Measurements from ENCODE around the gene TRIP12. TPM values are rescaled to one million over a fixed set of nuclear protein-coding genes. Genes with fewer than 3 reads are reported as not detected.
"Not testable (repeated sequence)": the region's sequence is repeated elsewhere in the genome, so short reads cannot be mapped to it uniquely, and the experiment has no call there.

TRIP12 gene
- total and polyA plus RNA-seq, 2 of the 8 experiments (the other 6 are each of a cell fraction or from before 2014, with no cell fraction given) = 23.1 to 174 TPM

DNA sequence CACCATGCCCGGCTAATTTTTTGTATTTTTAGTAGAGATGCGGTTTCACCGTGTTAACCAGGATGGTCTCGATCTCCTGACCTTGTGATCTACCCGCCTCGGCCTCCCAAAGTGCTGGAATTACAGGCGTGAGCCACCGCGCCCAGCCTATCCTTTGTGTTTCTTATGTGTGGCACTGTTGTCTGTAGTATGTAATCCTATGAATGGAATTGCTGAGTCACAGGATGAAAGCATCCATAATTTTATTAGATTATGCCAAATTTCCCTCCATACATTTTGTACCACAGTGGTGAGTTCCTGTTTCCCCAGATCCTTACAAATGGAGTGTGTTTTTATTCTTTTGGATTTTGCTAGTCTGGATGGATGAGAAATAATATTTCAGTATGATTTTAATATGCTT, 41.8 kb upstream of the TRIP12 start:
- H3K18ac ChIP-seq (ENCODE audit: extremely low read depth, low read length); DNase-seq (ENCODE audit: low read depth in 1 of 2, low spot score in 2 of 2); H3K23ac ChIP-seq (ENCODE audit: insufficient read length); H4K8ac ChIP-seq (ENCODE audit: extremely low read depth, insufficient read depth, low read length); H3K4ac ChIP-seq (replicated peaks; ENCODE audit: insufficient read length, low read depth, low read length); FAIRE-seq; H3K4me1 ChIP-seq (replicated peaks in 1 of 4; ENCODE audit: control insufficient read depth in 3 of 4, insufficient read depth in 4 of 4, low read length in 3 of 4); H2BK20ac ChIP-seq (ENCODE audit: low read length); H3K27me3 ChIP-seq (replicated peaks in 1 of 4; ENCODE audit: control insufficient read depth in 3 of 4, extremely low read depth in 1 of 4, insufficient read depth in 3 of 4, low read length in 3 of 4); H4K20me1 ChIP-seq (replicated peaks in 1 of 2; ENCODE audit: control insufficient read depth in 1 of 2, insufficient read depth in 2 of 2, low read length in 2 of 2); H2BK15ac ChIP-seq (ENCODE audit: low read length); H2BK120ac ChIP-seq (replicated peaks; ENCODE audit: low read depth, low read length); H3K79me2 ChIP-seq (ENCODE audit: control insufficient read depth in 1 of 2, insufficient read depth in 2 of 2, low read length in 2 of 2); H4K91ac ChIP-seq (replicated peaks; ENCODE audit: insufficient read length, low read length); H3K56ac ChIP-seq (replicated peaks; ENCODE audit: insufficient read length, low read depth, low read length); H3K4me3 ChIP-seq (ENCODE audit: extremely low read depth in 1 of 4, insufficient read depth in 2 of 4, low read depth in 3 of 4, low read length in 4 of 4); H3K4me2 ChIP-seq (ENCODE audit: insufficient read depth in 1 of 2, low read depth in 2 of 2, low read length in 2 of 2); H3K14ac ChIP-seq (ENCODE audit: insufficient read length); H2BK5ac ChIP-seq (ENCODE audit: low read depth, low read length); CTCF ChIA-PET (ENCODE audit: partially characterized antibody); H2BK12ac ChIP-seq (ENCODE audit: low read depth, low read length); H3K79me1 ChIP-seq (ENCODE audit: low read depth, low read length); H3K23me2 ChIP-seq (ENCODE audit: low read depth, low read length); H4K5ac ChIP-seq (ENCODE audit: insufficient read length, low read depth, low read length); H2AFZ ChIP-seq (ENCODE audit: low read length); H3K27ac ChIP-seq (ENCODE audit: low read depth, low read length); H2AK5ac ChIP-seq (ENCODE audit: low read depth, low read length); H3K36me3 ChIP-seq (ENCODE audit: control insufficient read depth in 2 of 4, insufficient read depth in 4 of 4, low read length in 3 of 4); H3K9ac ChIP-seq (replicated peaks in 1 of 4; ENCODE audit: extremely low read depth in 1 of 4, low read depth in 3 of 4, low read length in 3 of 4); H3K9me3 ChIP-seq (ENCODE audit: insufficient read depth in 2 of 2, low read depth in 1 of 2, low read length in 1 of 2); POLR2A ChIA-PET (ENCODE audit: partially characterized antibody): not testable (repeated sequence)
- 100% methylated on average over 9 of the region's 9 CpGs; no CpG with 5 or more reads in 1 of the 2 experiments for WGBS, 2 experiments (ENCODE audit: extremely low coverage in 1 of 2, insufficient coverage in 1 of 2, insufficient read length in 1 of 2, insufficient replicate concordance in 2 of 2, low coverage in 1 of 2, low lambda C conversion rate in 2 of 2, missing lambda C conversion rate in 1 of 2)
